Stimulated activated CD8-positive, alpha-beta memory T cell treated with anti-CD3 and anti-CD28 coated beads, Interleukin-4, amount 100 ng/mL, for 4 hours (primary cell): ENCODE measurements around the gene ITGB1BP1.

Experiments
- DNase-seq, 2 donors: peaks; one replicate each; pipeline ENCODE4 v3.0.0-alpha.2; 2020; ENCODE audit warnings: low read depth in 2 of 2, low spot score in 1 of 2

Gene ITGB1BP1, protein sequence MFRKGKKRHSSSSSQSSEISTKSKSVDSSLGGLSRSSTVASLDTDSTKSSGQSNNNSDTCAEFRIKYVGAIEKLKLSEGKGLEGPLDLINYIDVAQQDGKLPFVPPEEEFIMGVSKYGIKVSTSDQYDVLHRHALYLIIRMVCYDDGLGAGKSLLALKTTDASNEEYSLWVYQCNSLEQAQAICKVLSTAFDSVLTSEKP

DNA sequence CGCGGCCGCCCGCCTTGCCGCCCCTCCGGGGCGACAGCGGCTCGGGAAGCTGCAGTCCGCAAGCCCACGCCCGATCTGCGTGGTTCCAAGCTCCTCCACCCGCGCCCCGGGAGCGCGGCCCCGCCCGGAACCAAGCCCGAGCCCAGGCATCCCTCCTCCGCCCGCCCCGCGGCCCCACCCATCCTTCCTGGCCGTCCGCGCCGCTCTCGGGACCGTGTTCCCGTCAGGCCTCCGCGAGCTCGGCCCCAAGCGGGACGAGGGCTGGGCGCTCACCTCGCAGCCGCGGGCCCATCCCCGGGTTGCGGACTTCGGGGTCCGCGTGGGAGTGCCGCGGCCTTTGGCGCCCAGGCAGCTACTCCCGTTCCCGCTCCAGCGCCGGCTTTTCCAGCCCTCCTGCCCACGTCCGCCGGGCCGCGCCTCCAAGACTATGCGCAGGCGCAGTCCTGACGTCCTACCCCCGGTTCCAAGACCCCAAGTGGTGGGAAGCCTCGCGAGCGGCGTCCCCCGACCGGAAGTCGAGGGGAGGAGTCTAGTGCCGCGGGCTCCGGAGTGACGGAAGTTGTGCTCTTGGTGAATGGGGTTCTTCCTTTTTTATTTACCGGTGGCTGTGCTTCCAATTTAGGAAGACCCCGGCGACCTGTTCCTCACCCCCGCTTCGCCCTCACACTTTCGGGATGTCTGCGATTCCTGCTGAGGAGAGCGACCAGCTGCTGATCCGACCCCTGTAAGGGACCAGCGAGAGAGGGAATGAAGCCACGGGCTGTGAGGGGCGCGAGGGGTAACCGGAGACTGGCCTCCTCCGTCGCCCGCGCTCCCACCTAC is at the start of gene ITGB1BP1, which contains the start of gene CPSF3:
TSS of gene ITGB1BP1 (minus strand) at position 429 of the 822 bp plus-strand sequence. CDS start 4,831 bp downstream, outside the sequence.
TSS of gene CPSF3 (plus strand) at position 555 of the 822 bp plus-strand sequence. CDS start at position 675, 120 bp downstream.
- DNase-seq = peak; percentile 91 to 94

DNA sequence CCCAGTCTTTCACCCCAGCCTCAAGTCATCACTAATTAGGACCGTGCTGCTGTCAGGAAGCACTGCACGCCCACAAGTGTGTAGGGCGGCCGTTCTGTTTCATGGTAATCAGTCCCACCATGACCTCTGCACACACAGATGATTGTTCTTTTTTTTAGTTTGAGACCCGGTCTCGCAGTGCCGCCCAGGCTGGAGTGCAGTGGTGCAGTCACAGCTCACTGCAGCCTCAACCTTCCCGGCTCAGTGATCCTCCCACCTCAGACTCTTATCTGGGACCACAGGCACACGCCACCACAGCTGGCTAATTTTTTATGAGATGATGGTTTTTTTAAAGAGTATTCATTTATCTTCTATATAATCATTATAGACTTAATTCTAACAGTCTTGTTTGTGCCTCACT is 49.2 kb upstream of the ITGB1BP1 start:
- DNase-seq = no peak

DNA sequence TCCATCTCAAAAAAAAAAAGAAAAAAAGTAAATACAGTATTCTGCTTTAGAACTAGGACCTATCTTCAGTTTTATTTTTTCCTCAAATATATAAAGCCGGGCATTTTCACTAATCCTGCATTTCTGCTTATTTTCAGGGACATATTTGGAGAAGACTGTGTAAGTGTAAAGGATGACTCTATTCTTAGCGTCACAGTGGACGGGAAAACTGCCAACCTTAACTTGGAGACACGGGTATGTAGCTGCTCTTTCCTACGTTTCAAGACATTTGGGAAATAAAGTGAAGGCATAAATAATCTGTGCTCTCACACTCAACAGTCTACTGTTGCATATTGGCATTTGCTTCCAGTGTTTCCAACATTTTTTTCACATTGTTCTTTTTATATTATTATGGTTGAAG is 47.9 kb upstream of the ITGB1BP1 start:
- DNase-seq = no peak

DNA sequence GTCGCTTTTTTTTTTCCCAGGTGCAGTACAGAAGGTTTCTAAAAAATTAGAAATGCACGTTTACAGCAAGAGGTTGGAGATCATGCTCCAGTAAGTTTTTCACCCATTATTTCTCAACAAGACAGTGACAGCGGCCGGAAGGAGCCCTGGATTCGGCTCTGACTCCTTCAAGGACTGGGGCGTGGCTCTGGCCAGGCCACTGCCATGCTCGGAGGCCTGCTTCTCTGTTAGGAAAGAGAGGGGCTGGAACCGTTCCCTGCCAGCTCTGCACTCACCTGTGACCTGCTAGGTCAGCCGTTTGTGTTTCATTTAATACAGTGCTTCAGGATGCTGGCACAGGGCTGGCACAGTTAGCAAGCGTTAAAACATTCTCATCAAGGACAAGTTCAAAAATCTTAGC is 44.4 kb upstream of the ITGB1BP1 start:
- no peak for DNase-seq

DNA sequence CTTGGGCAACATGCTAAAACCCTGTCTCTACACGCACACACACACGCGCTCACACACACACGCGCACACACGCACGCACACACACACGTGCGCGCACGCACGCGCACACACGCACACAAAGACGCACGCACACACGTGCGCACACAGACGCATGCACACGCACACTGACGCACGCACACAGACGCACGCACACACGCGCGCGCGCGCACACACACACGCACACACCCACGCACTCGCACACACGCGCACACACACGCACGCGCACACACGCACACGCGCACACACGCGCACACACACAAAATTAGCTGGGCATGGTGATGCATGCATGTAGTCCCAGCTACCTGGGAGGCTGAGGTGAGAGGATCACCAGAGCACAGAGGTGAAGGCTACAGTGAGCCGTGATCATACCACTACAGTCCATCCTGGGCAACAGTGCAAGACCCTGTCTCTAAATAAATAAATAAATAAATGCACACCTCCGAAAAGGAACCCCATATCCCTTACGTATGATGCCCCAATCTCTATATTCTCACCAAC is 42.9 kb upstream of the ITGB1BP1 start:
- DNase-seq = no peak

DNA sequence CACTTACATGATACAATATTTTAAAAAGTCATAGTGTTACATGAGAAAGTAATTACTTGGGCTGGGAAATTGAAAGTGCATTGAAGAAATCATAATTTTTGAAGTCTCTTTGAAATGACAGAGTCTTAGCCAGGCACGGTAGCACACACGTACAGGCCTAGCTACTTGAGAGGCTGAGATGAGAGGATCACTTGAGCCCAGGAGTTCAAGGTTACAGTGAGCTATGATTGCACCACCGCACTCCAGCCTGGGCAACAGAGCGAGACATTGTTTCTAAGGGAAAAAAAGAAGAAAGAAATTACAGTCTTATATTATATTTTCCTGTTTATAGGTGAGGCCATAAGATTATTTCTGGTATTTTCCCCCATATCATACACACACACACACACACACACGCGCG is 41.8 kb upstream of the ITGB1BP1 start:
- no peak for DNase-seq

DNA sequence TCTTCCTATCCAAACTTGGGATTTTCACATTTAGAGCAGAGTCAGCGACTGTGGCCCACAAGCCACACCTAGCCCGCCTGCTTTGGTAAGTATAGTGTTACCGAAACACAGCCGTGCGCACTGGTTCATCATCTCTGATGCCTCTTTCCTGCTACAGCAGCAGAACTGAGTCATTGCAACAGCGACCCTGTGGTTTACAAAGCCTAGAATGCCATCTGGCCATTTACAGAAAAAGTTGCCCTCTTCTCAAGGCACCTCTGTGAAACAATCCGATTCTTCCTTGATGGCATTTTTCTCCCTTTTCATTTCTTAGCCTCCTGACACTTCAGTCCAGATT is 40.3 kb upstream of the ITGB1BP1 start:
- DNase-seq = no peak

DNA sequence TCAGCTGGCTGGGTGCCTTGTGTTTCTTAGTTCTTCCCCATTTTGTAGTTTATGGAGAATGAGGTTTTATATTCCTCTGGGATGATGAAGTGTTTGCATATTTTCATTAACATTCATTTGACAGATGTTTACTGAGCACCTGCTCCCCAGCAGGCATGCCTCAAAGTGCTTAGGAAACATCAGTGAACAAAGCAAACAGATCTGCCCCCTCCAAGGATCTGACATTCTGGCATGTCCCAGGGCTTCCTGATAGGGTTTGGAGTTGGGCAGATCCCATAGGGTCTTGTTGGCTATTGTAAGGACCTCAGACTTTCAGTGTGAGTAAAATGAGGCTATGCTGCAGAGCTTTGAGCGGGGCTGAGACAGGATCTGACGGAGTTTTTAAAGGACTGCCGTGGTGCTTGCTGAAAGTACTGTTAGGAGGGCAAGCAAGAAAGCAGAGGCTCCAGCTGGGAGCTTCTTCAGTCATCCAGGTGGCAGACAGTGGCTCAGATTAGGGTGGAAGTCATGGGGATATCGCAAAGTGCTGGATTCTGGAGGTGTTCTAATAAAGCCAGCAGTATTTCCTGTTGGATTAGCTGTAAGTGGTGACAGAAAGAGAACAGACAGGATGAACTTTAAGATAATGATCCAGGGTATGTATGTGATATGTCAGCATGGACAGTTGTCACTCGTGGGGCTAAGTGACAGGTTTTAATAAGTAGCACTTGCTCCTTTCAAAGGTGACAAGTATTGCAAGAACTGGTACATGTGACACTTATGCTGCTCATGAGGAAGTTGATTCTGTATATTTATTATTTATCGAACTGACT is 39.8 kb upstream of the ITGB1BP1 start:
- DNase-seq = no peak

DNA sequence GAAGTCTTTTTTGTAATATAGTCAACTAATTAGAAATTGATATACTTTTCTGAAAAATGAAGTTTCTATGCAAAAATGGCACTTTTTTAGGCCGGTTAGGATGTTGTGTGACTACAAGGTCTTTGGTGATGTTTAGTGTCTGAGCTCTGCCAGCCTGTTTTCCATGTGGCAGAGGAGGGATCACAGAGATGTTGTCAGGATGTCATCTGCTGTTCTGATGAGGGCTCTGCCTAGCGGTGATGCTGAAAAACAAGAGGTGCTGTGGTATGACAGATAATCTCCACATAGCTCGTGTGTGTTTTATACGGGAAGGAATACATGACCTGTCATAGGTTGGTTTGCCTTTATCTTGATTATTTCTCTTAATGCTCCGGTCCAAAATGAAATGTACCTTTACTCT is 39.0 kb upstream of the ITGB1BP1 start:
- DNase-seq = no peak

DNA sequence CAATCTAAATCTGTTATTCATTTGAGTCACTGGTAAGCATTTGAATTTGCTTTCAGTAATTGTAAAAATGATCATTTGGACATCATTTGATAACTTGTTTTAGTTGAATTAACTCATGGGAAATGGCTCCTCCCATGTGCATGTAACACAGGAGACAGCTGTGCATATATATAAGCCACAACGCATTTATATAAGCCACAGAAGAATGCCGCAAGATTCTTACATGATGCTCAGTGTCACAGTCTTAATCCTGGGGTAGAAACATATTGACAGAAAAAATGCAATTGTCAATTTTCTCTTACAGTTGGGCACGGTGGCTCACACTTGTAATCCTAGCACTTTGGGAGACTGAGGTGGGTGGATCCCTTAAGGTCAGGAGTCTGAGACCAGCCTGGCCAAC is 37.8 kb upstream of the ITGB1BP1 start:
- DNase-seq = no peak

DNA sequence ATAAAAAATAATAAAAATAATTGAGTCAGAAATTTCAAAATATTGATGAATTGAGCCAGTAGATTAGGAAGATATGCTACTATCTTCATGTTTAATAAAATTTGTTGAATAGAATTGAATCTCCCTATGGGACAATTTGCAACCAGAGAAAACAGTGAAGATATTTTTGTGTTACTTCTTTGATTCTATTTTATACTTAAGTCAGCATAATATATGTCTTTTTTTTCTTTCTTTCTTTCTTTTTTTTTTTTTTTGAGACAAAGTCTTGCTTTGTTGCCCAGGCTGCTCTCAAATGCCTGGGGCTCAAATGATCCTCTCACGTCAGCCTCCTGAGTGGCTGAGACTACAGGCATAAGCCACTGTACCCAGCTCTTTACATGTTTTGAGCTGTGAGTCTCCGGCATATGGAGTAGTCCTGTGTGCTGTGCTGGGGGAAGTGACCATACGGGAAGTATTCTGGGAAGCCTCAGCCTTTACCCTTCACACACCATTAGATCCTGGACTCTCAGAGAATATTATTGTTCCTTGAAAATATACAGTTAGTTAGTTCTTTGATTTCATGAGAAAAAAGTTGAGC is 37.2 kb upstream of the ITGB1BP1 start:
- DNase-seq = no peak

DNA sequence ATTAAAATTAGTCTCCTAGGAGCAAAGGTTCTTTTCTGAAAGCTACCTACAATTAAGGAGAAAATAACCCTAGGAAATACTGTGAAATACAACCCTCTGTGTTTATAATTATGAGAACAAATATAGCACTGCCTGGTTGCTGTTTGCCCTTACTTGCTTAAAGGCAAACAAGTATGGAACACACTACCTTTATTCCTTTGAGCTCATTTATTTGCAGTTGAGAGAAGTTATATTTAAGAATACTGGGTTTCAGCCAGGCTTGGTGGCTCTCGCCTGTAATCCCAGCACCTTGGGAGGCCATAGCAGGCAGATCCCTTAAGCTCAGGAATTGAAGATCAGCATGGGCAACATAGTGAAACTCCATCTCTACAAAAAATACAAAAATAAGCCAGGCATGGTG is 27.9 kb upstream of the ITGB1BP1 start:
- no peak for DNase-seq

DNA sequence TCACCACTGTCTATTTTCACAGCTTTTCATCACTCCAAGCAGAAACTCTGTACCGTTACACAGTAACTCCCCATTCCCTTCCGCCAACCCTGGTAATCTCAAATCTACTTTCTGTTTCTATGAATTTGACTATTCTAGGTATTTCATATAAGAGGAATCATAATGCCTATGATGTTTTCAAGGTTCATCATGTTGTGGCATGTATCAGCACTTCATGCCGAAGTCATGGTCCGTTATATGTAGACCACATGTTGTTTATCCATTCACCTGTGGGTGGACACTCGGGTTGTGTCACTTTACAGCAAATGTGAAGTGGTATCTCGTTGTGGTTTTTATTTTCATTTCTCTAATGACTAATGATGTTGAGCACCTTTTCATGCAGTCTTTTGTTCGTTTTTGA is 21.8 kb upstream of the ITGB1BP1 start:
- DNase-seq = no peak

DNA sequence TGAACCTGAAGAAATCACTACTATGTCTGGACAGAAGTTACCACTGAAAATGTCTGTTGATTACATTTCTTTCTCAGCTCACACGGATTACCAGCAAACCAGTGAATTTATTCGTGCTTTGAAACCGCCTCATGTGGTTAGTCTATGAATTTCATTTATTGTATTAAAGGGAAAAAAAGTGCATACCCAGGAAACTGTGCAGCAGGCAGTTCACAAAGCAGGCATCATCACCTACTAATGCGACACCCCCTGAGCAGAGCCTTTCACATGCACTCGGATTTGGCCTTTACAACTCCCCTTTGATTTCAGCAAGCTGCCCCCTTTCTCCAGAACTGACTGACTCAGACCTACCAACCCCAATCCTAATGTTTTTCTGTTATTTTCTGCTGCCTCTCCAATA is 20.2 kb upstream of the ITGB1BP1 start:
- no peak for DNase-seq

DNA sequence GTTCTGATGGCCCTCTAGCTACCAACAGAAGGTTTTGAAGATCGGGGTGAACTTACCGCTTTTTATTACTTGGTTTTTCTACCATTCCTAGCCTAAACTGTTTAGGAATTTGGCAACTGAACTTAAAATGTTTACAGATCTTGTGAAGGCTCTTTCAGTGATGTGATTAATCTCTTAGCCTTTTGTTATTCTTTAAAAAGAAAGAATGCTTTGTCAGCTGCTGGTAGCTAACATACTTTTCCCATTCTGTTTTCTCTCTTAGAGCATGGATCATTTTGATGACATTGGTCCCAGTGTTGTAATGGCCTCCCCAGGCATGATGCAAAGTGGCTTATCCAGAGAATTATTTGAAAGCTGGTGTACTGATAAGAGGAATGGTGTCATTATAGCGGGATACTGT is 18.2 kb upstream of the ITGB1BP1 start:
- no peak for DNase-seq

DNA sequence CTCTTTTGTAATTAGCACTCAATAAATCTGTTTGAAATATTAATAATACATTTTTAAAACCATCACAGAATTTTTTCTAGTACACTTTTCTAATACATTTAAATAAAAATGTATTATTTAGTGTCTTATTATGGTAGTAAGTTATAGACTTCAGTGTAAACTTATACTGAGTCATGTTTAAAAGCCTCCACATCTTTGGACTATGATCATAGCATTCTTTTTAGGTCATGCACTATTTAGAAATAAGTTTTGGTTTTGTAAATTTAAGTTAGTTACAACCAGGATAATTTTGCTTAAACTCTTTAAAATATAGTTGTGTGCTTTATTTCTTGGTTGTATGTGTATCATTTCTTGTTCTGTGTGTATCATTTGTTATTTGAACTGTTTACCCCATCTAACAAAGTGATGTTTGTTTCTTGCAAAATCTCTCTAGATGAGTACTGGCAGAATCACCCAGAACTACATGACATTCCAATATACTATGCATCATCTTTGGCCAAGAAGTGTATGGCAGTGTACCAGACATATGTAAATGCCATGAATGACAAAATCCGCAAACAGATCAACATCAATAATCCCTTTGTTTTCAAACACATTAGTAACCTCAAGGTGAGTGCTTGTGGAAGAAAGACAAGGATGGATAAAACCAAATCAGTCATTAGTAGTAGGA is 16.9 kb upstream of the ITGB1BP1 start:
- no peak for DNase-seq

DNA sequence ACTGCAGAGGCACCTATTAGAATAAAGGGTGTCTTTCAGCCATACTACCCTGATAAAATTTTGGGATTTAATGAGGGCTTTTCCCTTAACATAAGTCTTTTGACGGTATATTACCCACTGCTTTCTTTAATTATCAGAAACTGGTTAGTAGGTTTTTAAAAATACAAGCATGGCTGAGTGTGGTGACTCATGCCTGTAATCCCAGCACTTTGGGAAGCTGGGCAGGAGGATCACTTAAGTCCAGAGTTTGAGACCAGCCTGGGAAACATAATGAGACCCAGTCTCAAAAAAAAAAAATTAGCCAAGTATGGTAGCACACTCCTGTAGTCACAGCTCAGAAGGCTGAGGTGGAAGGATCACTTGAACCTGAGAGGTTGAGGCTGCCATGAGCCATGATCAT is 16.2 kb upstream of the ITGB1BP1 start:
- DNase-seq = no peak

DNA sequence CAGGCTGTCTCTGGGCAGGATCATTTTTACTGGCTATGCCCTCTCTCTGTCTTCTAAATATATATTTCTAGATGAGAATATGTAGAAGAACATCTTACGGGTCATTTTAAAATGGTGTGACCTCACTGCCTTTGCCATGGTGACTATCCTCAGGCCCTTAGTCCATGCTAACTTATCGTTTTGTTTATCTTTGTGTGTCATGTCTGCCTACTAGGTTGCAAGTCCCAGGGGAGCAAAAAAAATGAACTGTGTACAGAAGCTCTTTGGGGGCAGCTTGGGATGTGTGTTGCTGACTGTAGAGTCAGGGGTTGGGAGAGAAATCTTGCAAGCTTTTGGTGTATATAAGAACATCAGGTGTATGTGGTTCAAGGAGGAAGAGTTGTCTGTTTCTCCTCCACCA is 11.2 kb upstream of the ITGB1BP1 start:
- DNase-seq = no peak

DNA sequence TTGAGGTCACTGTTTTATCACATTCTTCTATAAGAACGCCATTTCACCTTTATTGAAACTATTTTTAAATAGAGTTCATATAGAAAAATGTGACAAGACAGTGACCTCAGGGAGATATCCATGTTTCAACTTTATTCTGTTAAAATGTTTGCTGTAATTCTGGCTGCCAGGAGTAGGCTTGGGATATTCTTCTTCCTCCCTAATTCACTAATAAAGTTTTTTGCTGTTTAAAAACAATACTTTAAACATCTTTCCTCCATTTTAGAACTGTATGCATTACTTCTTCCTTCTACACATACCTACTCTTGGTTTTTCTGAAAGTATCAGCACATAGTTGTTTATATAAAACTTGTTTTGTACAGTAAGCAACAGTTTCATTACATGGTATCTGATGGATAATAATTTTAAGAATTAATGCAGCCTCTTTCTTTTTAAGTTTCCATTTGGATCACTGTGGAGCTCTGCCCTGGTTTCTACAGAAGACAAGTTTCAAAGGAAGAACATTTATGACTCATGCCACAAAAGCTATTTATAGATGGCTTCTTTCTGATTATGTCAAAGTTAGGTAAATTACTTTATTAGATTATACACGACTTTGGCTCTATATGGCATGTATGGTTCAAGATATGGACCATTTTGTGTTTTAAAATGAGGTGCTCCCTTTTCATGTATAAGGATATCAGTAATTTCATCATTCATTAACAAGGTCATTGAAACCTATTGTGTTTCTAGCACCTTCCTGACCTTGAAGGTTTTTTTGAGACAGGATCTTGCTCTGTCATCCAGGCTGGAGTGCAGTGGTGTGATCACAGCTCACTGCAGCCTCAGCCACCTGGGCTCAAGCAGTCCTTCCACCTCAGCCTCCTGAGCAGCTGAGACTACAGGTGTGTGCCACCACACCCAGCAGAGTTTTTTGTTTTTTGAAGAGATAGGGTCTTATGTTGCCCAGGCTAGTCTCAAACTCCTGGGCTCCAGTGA is 7.3 kb upstream of the ITGB1BP1 start:
- DNase-seq = no peak
